HEK293 (cell line): ENCODE data around the gene TSPAN11.

Experiments
- CTCF ChIA-PET: fragments of 350-600 bp; formaldehyde crosslinking; extraction: SDS; loops from one replicate; lab custom pipeline; 2021; ENCODE audit warnings: antibody characterized with exemption; lab: Yijun Ruan, JAX
- POLR2A ChIA-PET: fragments of 300-600 bp; formaldehyde crosslinking; extraction: SDS; loops from one replicate; lab custom pipeline; 2020; ENCODE audit warnings: antibody characterized with exemption, inconsistent platforms; lab: Yijun Ruan, JAX
- H3K27ac ChIP-seq: fragments of 200-500 bp; sonication (Bioruptor generic); 2 replicates; pipeline ENCODE4 v1.5.1; 2014; ENCODE audit warnings: low read depth, low read length, control low read depth, inconsistent platforms; ENCODE audit errors: extremely low read depth
- H3K36me3 ChIP-seq, 2 experiments: fragments of 200-500 bp in 1 of 2; sonication (Bioruptor generic) in 1 of 2; 1 replicate in 1 of 2; 2 replicates in 1 of 2; pipeline ENCODE4 v1.5.1; 2014 to 2017; ENCODE audit warnings: inconsistent platforms in 2 of 2, low read length in 2 of 2; ENCODE audit not compliant: control insufficient read depth in 2 of 2, insufficient read depth in 1 of 2
- H3K4me1 ChIP-seq: fragments of 200-500 bp; sonication (Bioruptor generic); 2 replicates; pipeline ENCODE4 v1.5.1; 2014; ENCODE audit warnings: mild to moderate bottlenecking, low read length, inconsistent platforms; ENCODE audit not compliant: control insufficient read depth, insufficient read depth
- H3K4me3 ChIP-seq: 2 replicates; pipeline ENCODE4 v1.5.1; 2011; ENCODE audit warnings: low read depth, mild to moderate bottlenecking, control low read depth, low read length, moderate library complexity
- H3K9me3 ChIP-seq: fragments of 200-500 bp; sonication (Bioruptor generic); 2 replicates; pipeline ENCODE4 v1.5.1; 2014; ENCODE audit warnings: low read depth, low read length, inconsistent platforms; ENCODE audit not compliant: control insufficient read depth, insufficient read depth
- EGR2 ChIP-seq: fragments of 450-650 bp; formaldehyde crosslinking; IDR thresholded peaks from 2 replicates; pipeline ENCODE4 v1.5.1; 2016; ENCODE audit warnings: low read depth, missing biosample characterization, missing genetic modification characterization
- KLF9 ChIP-seq: fragments of 450-650 bp; formaldehyde crosslinking; IDR thresholded peaks from 2 replicates; pipeline ENCODE4 v1.5.1; 2016; ENCODE audit warnings: missing biosample characterization, missing genetic modification characterization, low read depth
- MZF1 ChIP-seq: fragments of 450-650 bp; formaldehyde crosslinking; IDR thresholded peaks from 2 replicates; pipeline ENCODE4 v1.5.1; 2017; ENCODE audit warnings: missing biosample characterization, missing genetic modification characterization, borderline replicate concordance
- ZBTB21 ChIP-seq: fragments of 450-650 bp; formaldehyde crosslinking; IDR thresholded peaks from 2 replicates; pipeline ENCODE4 v1.5.1; 2017; ENCODE audit warnings: missing biosample characterization, missing genetic modification characterization
- ZBTB26 ChIP-seq: fragments of 450-650 bp; formaldehyde crosslinking; optimal IDR thresholded peaks from 2 replicates; pipeline ENCODE3; 2016; ENCODE audit warnings: missing biosample characterization, mild to moderate bottlenecking, missing genetic modification characterization
- ZBTB7A ChIP-seq: fragments of 450-650 bp; formaldehyde crosslinking; IDR thresholded peaks from 2 replicates; pipeline ENCODE4 v1.5.1; 2016; ENCODE audit warnings: low read depth, missing biosample characterization, missing genetic modification characterization
- ZFHX2 ChIP-seq: fragments of 450-650 bp; formaldehyde crosslinking; conservative IDR thresholded peaks from 2 replicates; pipeline ENCODE4 v1.5.1; 2016; ENCODE audit warnings: missing biosample characterization, missing genetic modification characterization
- ZNF114 ChIP-seq: fragments of 450-650 bp; formaldehyde crosslinking; IDR thresholded peaks from 2 replicates; pipeline ENCODE4 v1.5.0; 2017; ENCODE audit warnings: missing biosample characterization, missing genetic modification characterization
- ZNF274 ChIP-seq, 2 experiments: fragments of 200-500 bp in 1 of 2; fragments of 450-650 bp in 1 of 2; sonication (Bioruptor generic) in 1 of 2; formaldehyde crosslinking in 1 of 2; IDR thresholded peaks; 2 replicates each; pipeline versions ENCODE4 v1.5.1 to v1.6.1; 2014 to 2016; ENCODE audit warnings: borderline replicate concordance in 1 of 2, inconsistent platforms in 1 of 2, low read length in 1 of 2, missing biosample characterization in 1 of 2, missing genetic modification characterization in 1 of 2
- ZNF280C ChIP-seq: fragments of 450-650 bp; formaldehyde crosslinking; IDR thresholded peaks from 2 replicates; pipeline ENCODE4 v1.5.1; 2016; ENCODE audit warnings: missing biosample characterization, missing genetic modification characterization
- ZNF302 ChIP-seq: fragments of 450-650 bp; formaldehyde crosslinking; IDR thresholded peaks from 2 replicates; pipeline ENCODE4 v1.5.1; 2016; ENCODE audit warnings: missing biosample characterization, missing genetic modification characterization, low read depth
- ZNF510 ChIP-seq: fragments of 450-650 bp; formaldehyde crosslinking; IDR thresholded peaks from 2 replicates; pipeline ENCODE4 v1.5.1; 2018; ENCODE audit warnings: mild to moderate bottlenecking, missing genetic modification characterization, missing biosample characterization; ENCODE audit not compliant: insufficient replicate concordance
- ZNF610 ChIP-seq: fragments of 450-650 bp; formaldehyde crosslinking; IDR thresholded peaks from 2 replicates; pipeline ENCODE4 v1.5.1; 2016; ENCODE audit warnings: missing biosample characterization, missing genetic modification characterization, borderline replicate concordance
- ZNF677 ChIP-seq: fragments of 450-650 bp; IDR thresholded peaks from 2 replicates; pipeline ENCODE4 v1.5.0; 2018; ENCODE audit warnings: missing biosample characterization, mild to moderate bottlenecking, missing genetic modification characterization, moderate library complexity
- ZNF76 ChIP-seq: fragments of 450-650 bp; formaldehyde crosslinking; IDR thresholded peaks from 2 replicates; pipeline ENCODE4; 2016; ENCODE audit warnings: low read depth, missing biosample characterization, missing genetic modification characterization, borderline replicate concordance
- ZNF792 ChIP-seq: fragments of 450-650 bp; formaldehyde crosslinking; IDR thresholded peaks from 2 replicates; pipeline ENCODE4 v1.5.1; 2016; ENCODE audit warnings: missing biosample characterization, missing genetic modification characterization
- TF ChIP-seq, protein P1 (sequence below): fragments of 450-650 bp; formaldehyde crosslinking; IDR thresholded peaks from 2 replicates; pipeline ENCODE4 v1.5.1; 2016; ENCODE audit warnings: missing biosample characterization, missing genetic modification characterization
- TF ChIP-seq, protein P2 (sequence below): fragments of 450-650 bp; formaldehyde crosslinking; IDR thresholded peaks from 2 replicates; pipeline ENCODE4 v1.5.1; 2016; ENCODE audit warnings: missing biosample characterization, missing genetic modification characterization
- TF ChIP-seq, protein P3 (sequence below): fragments of 450-650 bp; formaldehyde crosslinking; IDR thresholded peaks from 2 replicates; pipeline ENCODE4 v1.5.1; 2016; ENCODE audit warnings: missing biosample characterization, missing genetic modification characterization

The TSPAN11 gene

DNA sequence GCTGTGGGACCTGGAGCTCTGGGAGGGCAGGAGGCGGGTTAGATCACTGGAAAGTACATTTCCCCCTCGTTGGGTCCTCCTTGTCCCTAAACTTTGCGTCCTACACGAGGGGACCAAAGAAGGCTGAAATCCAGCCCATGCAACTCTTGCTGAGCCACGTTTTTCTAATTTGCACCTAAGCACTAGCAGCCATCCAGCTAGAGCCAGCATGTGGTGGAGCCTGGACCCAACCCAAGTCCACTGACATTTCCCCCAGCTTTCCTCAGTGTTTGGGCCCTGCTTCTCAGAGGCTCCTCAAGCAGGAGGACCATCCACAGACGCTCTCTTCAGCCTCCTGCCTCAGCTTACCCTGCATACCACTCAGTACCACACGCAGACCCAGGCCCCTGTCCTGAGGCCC lies 49.7 kb downstream of the TSPAN11 start:
- no peak overlapping the region for H3K27ac ChIP-seq
- no peaks in the 10 kb centered on the region for H3K4me1 ChIP-seq
- no peaks in the 10 kb centered on the region for H3K9me3 ChIP-seq
- CTCF ChIA-PET = no interaction called here
- H3K36me3 ChIP-seq = no peaks in the 10 kb centered on the region
- POLR2A ChIA-PET = no interaction called here
- no peak for TF ChIP-seq ZBTB7A (tag by site-specific recombination)
- TF ChIP-seq ZBTB26 = no peak
- no peak for TF ChIP-seq ZNF76 (tag by site-specific recombination)
- TF ChIP-seq ZNF280C (tag by site-specific recombination) = no peak
- TF ChIP-seq ZNF677 = no peak
- no peak for TF ChIP-seq ZFHX2 (tag by site-specific recombination)
- TF ChIP-seq ZNF114 (tag by site-specific recombination) = no peak
- no peak overlapping the region for H3K4me3 ChIP-seq

- Histone ChIP-seq H3K4me3 (no peak overlapping the region), H3K9me3 (no peaks in the 10 kb centered on the region)
- TF ChIP-seq ZNF510 (tag by site-specific recombination) = no peak
- TF ChIP-seq EGR2 (tag by site-specific recombination) = peak; percentile 94
- no peak for TF ChIP-seq KLF9
- TF ChIP-seq, protein P1, sequence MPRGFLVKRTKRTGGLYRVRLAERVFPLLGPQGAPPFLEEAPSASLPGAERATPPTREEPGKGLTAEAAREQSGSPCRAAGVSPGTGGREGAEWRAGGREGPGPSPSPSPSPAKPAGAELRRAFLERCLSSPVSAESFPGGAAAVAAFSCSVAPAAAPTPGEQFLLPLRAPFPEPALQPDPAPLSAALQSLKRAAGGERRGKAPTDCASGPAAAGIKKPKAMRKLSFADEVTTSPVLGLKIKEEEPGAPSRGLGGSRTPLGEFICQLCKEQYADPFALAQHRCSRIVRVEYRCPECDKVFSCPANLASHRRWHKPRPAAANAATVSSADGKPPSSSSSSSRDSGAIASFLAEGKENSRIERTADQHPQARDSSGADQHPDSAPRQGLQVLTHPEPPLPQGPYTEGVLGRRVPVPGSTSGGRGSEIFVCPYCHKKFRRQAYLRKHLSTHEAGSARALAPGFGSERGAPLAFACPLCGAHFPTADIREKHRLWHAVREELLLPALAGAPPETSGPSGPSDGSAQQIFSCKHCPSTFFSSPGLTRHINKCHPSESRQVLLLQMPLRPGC (tag by site-specific recombination) = no peak
- peak; percentile 97 for TF ChIP-seq ZFHX2 (tag by site-specific recombination)
- TF ChIP-seq ZNF610 = no peak
- TF ChIP-seq, all 188 proteins: peak for 2
- Histone ChIP-seq H3K36me3 (no peaks in the 10 kb centered on the region), H3K27ac (no peak overlapping the region), H3K4me1 (no peaks in the 10 kb centered on the region)
- CTCF ChIA-PET = no interaction called here
- POLR2A ChIA-PET = no interaction called here
Observed at GRCh38 chr12:30977124-30977523, 50.6 kb downstream of the TSPAN11 start.

DNA sequence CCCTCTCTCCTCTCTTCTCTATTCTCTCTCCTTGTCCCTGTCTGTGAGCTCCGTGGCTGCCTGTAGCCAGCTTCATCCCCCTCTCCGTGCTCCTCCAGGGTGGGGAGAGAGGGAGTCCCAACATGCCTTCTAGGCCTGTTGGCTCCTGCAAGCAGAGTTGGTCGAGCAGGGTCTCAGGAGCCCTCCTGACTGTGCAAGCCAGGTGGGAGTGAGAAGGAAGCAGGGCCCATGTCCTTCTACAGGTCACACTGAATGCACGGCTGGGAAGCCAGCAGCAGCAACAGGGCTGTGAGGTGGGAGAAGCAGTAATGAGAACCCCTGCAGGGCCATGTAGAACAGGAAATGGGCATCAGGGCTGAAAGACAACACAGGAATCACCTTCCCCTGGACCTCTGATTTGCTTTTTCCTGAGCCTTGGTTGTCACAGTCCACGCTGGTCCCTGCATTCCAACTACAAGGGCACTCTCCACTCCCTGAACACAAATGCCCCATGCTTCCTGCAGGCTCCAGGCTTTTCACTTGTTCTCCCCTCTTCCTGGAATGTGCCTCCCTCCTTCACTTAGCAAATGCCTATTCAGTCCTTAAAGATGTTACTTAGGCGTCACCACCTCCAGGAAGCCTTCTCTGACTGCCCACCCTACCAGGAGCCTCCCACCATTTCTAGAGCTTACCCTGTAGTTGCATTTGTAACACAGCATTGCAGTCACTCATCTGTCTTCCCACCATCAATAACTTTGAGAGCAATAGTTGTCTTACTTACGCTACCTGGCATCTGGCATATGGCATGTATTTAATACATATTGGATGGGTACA lies 51.2 kb downstream of the TSPAN11 start:
- ChIA-PET POLR2A (no interaction called here), CTCF (interaction anchor here (0.6 kb wide), 1 partner anchor 140 kb away, joined by 7 read pairs; no protein-coding TSS in a partner anchor)
- no peak overlapping the region for H3K27ac ChIP-seq
- no peaks in the 10 kb centered on the region for H3K36me3 ChIP-seq
- H3K4me3 ChIP-seq = no peak overlapping the region
- H3K9me3 ChIP-seq = no peaks in the 10 kb centered on the region
- no peaks in the 10 kb centered on the region for H3K4me1 ChIP-seq
- TF ChIP-seq ZNF302 (tag by site-specific recombination) (no peak), ZNF792 (tag by site-specific recombination) (no peak), ZBTB21 (no peak), ZNF274 (IDR thresholded peaks at IDR 0.05; ENCODE audit: low read length) (no peak), ZNF274 (tag by site-specific recombination; IDR thresholded peaks at IDR 0.05; ENCODE audit: borderline replicate concordance) (no peak), MZF1 (tag by site-specific recombination) (no peak)
- TF ChIP-seq, protein P2, sequence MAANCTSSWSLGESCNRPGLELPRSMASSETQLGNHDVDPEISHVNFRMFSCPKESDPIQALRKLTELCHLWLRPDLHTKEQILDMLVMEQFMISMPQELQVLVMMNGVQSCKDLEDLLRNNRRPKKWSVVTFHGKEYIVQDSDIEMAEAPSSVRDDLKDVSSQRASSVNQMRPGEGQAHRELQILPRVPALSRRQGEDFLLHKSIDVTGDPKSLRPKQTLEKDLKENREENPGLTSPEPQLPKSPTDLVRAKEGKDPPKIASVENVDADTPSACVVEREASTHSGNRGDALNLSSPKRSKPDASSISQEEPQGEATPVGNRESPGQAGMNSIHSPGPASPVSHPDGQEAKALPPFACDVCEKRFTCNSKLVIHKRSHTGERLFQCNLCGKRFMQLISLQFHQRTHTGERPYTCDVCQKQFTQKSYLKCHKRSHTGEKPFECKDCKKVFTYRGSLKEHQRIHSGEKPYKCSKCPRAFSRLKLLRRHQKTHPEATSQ = no peak
- TF ChIP-seq, protein P3, sequence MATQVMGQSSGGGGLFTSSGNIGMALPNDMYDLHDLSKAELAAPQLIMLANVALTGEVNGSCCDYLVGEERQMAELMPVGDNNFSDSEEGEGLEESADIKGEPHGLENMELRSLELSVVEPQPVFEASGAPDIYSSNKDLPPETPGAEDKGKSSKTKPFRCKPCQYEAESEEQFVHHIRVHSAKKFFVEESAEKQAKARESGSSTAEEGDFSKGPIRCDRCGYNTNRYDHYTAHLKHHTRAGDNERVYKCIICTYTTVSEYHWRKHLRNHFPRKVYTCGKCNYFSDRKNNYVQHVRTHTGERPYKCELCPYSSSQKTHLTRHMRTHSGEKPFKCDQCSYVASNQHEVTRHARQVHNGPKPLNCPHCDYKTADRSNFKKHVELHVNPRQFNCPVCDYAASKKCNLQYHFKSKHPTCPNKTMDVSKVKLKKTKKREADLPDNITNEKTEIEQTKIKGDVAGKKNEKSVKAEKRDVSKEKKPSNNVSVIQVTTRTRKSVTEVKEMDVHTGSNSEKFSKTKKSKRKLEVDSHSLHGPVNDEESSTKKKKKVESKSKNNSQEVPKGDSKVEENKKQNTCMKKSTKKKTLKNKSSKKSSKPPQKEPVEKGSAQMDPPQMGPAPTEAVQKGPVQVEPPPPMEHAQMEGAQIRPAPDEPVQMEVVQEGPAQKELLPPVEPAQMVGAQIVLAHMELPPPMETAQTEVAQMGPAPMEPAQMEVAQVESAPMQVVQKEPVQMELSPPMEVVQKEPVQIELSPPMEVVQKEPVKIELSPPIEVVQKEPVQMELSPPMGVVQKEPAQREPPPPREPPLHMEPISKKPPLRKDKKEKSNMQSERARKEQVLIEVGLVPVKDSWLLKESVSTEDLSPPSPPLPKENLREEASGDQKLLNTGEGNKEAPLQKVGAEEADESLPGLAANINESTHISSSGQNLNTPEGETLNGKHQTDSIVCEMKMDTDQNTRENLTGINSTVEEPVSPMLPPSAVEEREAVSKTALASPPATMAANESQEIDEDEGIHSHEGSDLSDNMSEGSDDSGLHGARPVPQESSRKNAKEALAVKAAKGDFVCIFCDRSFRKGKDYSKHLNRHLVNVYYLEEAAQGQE (tag by site-specific recombination) = no peak
